Activated CD4-positive, alpha-beta T cell treated with anti-CD3 and anti-CD28 coated beads, Interleukin-2, amount 50 U/mL, for 24 hours (primary cell): ENCODE results near the gene PIGN.
A peak's percentile ranks its signal among the peaks of the same experiment; 100 is the strongest.
"Not testable (repeated sequence)": the region's sequence is repeated elsewhere in the genome, so short reads cannot be mapped to it uniquely, and the experiment has no call there.

ENCODE experiments used
- DNase-seq, 2 donors: peaks; one replicate each; pipeline ENCODE4 v3.0.0-alpha.2; 2020; ENCODE audit warnings: low read depth in 1 of 2, low spot score in 1 of 2

The PIGN gene

DNA sequence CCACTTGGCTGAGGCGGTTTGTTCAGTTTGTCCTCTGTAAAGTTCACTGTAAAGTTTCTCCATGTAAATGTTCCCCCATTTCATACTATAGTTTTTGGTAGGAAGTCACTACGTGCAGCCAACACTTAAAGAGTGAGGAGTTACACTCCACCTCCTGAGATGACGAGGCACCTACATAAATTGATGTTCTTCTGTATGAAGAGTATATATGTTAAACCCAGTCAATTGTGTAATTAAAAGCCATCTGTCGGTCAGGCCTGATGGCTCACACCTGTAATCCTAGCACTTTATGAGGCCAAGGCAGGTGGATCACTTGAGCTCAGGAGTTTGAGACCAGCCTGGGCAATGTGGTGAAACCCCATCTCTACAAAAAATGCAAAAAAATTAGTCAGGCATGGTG is 7.6 kb downstream of the PIGN start:
- no peak for DNase-seq

DNA sequence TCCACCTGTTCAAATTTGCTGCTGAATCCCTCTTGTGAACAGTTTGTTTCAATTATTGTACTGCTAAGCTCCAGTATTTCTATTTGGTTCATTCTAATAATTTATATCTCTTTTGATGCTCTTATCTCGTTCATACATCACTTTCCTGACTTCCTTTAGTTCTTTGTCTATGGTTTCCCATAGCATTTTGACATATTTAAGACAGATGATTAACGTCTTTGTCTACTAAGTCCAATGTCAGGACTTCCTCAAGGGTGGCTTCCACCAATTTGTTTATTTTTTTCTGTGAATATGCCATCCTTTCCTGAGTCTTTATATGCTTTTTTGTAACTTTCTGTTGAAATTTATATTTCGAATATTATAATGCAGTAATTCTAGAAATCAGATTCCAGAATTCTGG is 9.6 kb downstream of the PIGN start:
- no peak for DNase-seq

DNA sequence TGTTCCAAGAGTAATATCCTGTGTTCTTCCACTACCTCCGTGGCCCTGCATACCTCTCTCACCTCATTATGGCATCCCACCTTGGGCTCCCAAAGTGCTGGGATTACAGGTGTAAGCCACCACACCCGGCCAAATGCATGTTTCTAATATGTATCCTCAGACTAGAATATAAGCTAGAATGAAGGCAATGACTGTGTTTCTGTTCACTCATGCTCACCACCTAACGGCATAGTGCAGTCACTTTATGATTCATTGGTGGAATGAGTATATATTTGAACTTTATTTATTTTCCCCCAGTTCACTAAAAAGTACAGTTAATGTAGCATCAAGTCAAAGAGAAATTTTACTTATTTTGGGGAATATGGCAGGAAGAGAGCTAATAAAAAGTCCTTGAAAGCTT is 11.3 kb downstream of the PIGN start:
- DNase-seq, result no peak

DNA sequence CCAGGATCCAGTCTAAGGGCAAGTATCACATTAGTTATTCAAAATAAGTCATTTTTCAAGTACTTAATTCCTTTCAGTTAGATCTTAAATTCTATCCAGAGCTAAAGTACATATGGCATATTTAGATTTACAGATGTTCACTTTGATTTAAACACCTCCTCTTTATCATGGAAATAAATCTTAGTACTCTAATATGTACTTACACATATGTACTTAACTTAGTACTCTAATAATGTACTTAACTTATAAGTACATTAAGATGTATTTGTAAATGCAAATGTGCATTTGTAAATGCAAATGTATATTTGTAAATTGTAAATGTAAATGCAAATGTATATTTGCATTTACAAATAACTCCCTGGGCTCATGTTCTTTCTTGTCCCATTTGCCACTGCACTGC is 14.6 kb downstream of the PIGN start:
- DNase-seq, result no peak

DNA sequence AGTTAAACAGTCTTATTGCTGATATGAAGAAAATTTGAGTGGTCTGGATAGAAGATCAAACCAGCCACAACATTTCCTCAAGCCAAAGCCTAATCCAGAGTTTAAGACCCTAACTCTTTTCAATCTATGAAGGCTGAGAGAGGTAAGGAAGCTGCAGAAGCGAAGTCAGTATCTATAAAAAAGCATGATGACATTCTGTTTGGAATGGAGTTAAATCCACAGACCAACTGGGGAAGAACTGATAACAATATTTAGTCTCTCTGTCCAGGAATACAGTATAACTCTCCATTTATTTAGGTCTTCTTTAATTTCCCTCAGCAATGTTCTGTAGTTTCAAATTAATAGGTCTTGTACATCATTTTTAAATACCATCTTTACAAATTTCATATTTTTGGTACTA is 16.0 kb downstream of the PIGN start:
- DNase-seq, result no peak

DNA sequence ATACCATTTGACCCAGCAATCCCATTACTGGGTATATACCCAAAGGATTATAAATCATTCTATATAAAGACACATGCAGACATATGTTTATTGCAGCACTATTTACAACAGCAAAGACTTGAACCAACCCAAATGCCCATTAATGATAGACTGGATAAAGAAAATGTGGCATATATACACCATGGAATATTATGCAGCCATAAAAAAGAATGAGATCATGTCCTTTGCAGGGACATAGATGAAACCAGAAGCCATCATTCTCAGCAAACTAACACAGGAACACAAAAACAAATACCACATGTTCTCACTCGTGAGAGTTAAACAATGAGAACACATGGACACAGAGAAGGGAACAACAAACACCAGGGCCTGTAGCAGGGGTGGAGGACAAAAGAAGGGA is 20.3 kb downstream of the PIGN start:
- DNase-seq, result not testable (repeated sequence)

DNA sequence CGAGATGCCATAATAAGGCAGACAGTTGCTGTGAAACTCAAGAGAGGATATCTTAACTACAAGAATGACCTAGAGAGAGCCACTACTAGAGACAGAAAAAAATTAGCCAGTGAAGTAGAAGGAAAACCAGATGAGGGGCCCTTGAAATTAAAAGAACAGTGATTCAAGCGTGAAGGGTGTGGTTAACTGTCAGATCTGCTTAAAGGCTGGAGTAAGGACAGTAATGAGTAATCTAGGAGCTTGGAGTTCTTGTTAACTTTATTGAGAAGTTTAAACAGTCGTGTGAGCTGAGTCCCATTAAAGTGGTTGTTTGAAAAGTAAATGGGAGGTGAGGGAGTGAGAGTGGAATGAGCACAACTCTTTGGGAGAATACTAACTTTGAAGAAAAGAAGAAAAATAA is 21.3 kb downstream of the PIGN start:
- DNase-seq, result no peak

DNA sequence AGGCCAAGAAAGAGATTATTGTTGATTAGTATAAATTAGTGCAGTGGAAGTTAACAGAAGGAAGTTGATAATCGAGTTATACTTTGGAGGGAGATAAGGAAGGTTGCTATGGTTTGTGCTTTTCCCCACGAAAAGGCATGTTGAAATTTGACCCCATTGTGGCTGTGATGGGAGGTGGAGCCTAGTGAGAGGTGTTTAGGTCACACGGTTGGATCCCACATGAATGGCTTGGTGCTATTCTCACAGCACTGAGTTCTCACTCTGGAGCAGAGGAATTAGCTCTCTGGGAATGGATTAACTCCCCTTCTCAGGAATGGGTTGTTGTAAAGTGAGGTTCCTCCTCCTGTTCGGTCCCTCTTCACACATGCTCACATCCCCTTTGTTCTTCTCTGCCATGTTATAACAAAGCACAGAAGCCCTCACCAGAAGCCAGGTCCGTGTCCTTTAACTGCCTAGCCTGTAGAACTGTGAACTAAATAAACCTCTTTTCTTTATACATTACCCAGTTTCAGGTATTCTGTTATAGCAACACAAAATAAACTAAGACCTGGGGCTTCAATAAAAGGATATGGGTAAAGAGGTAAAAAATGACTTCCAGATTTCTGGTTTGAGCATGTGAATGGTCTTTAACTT is 21.9 kb downstream of the PIGN start:
- no peak for DNase-seq

DNA sequence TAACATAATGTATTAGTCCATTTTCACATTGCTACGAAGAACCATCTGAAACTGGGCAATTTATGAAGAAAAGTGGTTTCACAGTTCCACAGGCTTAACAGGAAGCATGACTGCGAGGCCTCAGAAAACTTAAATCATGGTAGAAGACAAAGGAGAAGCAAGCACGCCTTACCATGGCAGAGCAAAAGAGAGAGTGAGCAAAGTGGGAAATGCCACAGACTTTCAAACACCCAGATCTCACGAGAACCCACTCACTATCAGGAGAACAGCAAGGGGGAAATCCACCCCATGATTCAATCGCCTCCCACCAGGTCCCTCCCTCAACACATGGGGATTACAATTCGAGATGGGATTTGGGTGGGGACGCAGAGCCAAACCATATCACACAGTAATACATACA is 22.5 kb downstream of the PIGN start:
- no peak for DNase-seq

DNA sequence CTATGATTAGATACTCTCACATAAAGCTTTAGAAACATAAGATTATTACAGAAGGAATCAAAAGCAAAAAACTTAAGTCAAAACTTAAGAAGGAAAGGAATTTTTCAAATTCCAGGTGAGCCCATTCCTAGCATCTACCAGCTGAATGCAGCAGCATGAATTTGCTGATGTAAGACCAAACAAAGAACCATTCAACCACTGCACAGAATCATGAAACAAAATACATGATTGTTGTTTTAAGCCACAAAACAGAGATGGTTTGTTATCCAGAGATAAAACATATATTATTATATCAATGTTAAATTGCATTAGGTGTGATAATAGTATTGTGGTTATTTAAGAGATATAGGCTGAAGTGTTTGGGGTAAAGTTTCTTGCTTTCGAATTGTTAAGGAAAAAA is 29.0 kb downstream of the PIGN start:
- no peak for DNase-seq

DNA sequence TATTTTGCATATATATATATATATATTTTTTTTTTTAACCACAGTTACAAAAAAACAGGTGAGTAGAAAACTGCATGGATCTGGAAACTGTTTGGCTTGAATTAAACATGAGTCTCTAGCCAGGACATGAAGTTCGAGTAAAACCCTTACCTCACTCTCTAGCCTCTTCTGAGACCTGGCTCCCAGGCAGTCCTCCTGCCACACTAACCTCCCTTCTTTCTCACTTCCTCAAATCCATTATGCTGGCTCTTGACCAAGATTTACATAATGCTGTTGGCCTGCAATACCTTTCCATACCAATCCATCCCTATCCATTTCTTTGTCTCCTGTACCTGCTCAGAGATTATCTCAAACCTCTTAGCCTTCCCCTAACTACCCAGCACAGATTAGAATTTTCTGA is 34.0 kb downstream of the PIGN start:
- DNase-seq, result no peak

DNA sequence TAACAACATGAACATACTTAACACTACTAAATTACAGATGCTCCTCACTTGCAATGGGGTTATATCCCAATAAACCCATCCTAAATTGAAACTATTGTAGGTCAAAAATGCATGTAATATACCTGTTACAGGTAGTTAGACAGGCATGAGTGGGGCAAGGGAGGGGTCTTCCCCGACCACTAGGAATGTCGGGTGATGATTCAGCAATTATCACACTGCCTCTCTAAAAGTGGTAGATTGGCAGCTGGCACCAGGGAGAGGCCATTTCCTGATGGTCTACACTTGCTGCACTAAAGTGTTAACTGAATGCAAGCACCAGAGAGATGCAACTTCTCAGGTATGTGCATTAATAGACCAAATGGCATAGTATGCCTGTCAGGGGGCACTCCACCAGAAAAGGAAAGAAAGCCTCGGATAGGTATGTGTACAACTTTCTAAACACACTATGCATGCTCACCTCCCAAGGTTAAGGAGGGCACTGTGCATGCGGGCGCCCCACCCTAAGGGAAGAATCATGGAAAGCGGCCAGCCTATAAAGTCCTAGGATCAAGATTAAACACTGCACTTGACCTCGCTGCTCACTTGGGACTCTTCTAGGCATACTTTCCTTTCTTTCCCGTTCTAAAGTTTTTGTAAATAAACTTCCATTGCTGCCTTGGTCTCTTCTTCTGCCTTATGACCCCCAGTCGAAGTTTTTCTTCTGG is 35.6 kb downstream of the PIGN start:
- no peak for DNase-seq

DNA sequence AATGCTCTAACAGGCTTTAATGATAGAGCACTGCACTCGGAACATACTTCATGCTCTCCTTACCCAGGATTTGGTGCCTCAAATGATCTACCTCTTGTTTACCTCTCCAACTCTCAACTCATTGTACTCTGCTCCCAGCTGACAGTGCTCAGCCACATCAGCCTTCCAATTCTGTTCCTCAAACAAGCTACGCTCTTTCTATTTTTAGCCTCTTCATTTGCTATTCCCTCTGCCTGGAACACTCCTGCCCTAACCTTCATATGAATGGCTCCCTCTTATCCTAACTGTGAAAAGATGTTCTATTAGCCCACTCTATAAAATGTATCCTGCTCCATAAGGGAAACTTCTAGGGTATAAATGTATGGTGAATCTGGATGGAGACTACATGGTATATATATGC is 42.5 kb downstream of the PIGN start:
- DNase-seq, result no peak

DNA sequence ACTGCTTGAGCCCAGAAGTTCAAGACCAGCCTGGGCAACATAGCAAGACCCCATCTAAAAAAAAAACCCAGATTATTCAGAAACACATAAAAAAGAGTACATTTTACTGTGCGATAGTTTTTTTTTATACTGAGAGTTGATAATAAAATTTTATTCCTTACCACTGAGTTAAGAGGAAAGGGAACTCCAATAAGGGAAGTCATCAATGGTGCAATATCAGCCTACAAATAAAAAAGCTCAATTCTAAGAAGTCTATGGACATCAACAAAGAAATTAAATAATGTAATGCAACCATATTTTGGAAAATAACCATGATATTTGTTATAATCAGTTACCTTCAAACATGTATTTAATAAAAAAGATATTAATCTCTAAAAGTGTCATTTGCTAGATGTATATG is 46.6 kb downstream of the PIGN start:
- DNase-seq, result no peak

DNA sequence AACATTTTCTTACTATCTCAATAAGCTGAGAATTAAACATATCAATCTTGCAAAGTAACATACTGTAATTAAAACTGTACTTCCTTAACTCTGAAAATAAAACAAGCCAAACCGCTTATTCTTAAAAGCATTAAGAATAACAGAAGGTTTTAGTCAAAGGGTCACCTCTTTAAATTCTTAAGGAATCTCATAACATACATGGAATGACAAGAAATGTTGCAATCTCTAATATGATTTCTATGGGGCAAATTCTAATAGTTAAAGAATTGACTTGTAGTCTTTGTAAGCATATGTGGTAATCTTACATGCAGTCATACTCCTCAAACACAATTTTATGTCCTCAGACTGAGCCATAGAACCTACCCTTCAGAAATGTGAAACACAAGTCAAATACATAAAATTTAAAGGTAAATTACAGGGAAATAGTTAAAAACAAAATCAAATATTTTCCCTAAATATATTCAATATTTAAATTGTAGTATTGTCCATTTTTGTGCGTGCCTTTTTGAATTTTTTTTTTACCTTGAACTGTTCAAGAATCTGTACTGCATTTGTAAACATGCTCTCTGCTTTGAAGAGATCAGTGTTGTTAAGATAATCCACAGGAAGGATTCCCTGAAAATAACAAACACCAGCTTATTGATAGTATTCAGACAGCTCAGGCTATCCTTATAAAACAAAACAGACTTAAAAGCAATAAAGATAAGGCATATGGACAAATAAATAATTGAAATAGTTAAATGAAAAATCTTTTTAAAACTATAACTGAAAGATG is 48.2 kb downstream of the PIGN start:
- no peak for DNase-seq

DNA sequence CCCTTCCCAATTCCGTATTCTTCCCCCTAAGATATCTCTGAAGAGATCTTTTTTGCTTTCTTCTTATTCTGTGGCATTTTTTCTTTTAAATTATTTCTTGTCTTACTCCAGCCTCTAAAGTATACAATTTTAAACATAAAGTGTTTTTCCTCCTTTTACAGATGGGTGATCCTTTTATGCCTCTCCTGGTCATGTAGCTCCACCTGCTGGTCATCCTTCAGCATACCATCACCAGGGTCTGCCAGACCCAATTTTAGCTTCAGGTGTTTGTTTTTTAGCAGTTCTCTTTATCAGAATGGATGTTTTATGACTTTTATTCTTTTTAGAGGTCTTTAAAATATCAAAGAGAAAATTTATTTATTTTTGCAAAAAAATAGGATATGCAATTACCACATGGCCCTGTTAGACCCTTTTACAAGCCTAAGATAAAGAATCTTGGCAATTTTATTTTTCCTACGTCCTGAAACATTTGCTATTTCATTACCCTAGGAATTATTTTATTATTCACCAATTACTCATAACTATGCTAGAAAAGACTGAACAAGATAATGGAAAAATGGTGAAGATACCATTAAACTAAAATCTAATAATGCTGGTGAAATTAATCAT is 55.5 kb downstream of the PIGN start:
- peak in 1 of 2 donors; percentile 65 for DNase-seq

DNA sequence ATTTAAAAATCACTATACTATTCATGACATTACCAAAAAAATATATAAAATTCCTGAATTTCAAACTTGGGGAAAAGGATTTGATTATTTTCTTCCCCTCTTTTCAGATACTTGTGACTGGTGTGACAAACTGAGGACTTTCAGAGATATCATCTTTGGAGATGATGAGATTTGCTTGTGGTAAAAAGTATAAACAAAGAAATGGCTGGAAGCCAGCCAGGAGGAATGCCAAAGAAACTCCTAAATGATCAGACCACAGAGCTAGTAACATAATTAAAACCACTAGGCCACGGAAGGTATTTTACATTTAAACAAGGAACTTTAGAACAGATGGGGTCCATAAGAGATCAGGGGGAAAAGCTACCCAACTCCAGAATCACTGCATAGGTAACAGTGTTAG is 58.7 kb downstream of the PIGN start:
- DNase-seq, result no peak

DNA sequence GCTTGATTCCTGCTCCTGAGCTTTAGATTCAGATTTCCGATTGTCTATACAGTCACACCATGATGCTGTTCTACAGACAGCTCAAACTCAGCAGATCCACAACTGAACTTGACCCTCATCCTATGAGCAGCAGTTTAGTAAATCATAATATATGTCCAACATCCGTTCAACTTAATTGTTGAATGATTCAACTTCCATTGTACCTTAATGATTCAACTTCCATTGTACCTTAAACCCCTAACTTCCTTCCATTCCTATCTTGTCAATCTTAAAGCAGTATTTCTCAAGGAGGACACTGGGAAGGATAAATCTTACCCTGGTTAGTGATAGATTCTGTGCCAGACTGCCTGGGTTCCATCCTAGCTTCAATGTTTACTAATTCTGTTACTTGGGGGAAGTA is 60.1 kb downstream of the PIGN start:
- DNase-seq, result no peak

DNA sequence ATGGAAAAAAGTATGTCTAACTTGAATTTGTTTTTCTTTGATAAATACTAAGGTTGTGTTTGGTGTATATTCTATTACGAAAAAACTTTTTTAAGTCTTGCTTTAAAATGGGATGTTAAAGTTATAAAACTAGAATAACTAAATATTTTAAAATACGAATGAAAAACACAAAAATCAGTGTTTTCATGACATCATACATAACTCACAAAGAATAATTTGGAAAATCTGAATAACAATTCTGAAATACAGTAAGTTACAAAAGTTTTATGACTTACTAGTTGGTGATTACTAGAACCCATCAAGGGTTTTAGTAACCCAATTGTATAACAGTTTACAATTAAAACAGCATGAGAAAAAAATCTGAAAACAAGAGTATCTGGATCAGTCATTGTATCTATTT is 61.2 kb downstream of the PIGN start:
- DNase-seq, result no peak

DNA sequence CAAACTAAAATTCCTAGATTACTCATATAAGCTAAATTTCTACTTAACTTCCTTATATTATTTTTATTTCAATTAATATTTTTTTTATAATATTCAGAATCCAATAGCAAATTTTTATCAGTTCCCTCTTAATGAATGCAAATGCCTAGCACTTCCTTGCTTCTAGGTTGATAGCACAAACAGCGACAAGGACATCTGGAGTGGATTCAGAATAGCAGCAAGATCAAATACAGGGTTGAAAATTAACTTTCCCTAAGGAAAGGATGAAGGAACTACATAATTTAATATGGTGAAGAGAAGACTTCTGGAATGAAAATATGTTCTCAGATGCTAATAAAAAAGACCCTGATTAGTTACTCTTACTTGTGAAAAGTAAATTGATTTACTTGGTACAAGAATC is 64.5 kb downstream of the PIGN start:
- DNase-seq, result no peak

DNA sequence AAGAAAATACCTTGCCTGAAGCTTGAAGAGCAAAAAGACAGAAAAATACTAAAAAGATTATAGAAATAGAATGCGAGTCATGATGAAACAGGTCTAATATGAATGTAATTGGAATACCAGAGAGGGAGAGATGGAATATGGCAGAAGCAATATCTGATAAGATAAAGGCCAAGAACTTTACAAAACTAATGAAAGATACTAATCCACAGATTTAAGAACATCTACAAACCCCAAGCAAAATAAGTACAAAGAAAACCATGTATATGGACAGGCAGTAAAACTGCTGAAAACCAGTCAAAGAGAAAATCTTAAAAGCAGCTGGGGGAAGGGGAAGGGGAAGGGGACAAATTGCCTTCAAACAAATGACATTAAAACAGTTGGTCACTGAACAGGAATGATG is 67.0 kb downstream of the PIGN start:
- DNase-seq, result no peak

DNA sequence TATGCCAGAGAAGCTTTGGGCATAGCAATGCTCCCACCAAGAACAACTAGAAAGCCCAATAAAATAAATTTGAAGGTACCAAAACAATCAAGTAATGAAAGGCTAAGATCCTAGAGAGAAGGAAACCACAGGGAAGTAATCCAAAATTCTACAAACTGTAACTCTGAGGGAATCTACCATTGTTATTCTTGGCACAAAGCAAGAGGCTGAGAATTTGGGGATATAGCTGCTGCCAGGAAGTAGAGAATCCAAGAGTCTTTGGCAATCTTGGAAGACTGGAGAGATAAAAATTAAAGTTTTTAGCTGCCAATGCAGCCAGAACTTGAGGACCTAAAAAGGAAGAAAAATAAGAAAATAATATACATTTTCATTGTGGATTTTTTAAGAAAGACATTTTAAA is 68.5 kb downstream of the PIGN start:
- no peak for DNase-seq
